AG09319 (cell line): Measurements from ENCODE around the gene EHD3.

Source experiments
- DNase-seq: peaks from one replicate; pipeline ENCODE4 v3.0.0-alpha.2; 2010; ENCODE audit warnings: low read depth; ENCODE audit errors: extremely low read depth
- TF ChIP-seq, protein P1 (sequence below): IDR thresholded peaks from 2 replicates; pipeline ENCODE4 v1.5.1; 2011; ENCODE audit warnings: low read depth, mild to moderate bottlenecking, inconsistent platforms, low read length, moderate library complexity

The EHD3 gene

GRCh38 chr2:31228717-31229116 is 5.2 kb upstream of the EHD3 start:
- TF ChIP-seq, protein P1, sequence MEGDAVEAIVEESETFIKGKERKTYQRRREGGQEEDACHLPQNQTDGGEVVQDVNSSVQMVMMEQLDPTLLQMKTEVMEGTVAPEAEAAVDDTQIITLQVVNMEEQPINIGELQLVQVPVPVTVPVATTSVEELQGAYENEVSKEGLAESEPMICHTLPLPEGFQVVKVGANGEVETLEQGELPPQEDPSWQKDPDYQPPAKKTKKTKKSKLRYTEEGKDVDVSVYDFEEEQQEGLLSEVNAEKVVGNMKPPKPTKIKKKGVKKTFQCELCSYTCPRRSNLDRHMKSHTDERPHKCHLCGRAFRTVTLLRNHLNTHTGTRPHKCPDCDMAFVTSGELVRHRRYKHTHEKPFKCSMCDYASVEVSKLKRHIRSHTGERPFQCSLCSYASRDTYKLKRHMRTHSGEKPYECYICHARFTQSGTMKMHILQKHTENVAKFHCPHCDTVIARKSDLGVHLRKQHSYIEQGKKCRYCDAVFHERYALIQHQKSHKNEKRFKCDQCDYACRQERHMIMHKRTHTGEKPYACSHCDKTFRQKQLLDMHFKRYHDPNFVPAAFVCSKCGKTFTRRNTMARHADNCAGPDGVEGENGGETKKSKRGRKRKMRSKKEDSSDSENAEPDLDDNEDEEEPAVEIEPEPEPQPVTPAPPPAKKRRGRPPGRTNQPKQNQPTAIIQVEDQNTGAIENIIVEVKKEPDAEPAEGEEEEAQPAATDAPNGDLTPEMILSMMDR = no peak
- DNase-seq = no peak

DNA sequence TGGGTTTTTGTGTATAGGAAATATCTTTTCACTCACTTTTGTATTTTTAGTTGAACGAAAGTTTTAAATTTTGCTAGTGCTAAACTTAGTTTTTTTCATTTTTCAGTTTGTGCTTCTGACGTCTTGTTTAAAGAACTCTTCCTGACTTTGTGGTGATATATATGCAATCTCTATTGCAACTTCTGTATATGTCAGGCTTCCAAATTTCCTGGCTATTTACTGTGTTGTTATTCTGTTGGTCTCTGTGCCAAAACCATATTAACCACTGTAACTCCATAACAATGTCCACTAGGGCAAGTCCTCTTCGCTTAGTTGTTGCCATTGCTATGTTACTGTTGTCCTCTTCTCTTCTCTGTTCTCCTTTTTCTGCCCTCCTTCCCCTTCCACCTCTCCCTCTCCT is 3.2 kb upstream of the EHD3 start:
- DNase-seq = no peak
- TF ChIP-seq, protein P1 = no peak

DNA sequence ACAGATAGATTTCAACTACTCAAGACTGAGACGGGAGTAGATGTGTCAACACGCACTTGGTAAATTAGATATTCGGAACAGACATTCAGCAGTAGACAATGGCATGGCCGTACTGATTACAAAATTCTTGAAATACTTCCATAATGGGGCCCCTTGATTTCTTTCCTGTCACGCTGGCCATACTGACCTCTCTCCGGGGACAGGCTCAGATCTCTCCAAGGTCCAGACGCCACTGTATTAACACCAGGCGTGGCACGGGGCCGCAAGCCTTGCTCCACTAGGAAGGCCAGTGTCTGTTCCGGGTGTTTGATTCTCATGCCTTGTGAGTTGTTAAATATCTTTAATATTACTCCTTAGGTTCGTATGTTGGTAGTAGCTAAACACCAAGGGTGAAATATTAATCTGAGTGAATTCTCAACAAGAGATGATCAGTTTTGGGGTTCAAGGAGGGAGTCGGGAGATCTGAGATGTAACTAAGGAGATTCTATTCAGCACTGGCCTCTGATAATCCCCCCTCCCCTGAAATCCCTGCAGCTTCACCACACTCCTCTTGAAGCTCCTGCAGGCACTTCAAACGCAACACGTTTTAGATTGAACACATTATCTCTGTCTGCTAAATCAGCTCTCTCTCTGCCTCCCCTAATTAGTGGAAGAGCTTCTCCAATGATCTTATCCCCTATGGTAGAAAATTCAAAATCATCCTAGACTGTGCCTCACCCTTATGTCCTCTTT is 2.2 kb upstream of the EHD3 start:
- no peak for DNase-seq
- TF ChIP-seq, protein P1 = no peak

DNA sequence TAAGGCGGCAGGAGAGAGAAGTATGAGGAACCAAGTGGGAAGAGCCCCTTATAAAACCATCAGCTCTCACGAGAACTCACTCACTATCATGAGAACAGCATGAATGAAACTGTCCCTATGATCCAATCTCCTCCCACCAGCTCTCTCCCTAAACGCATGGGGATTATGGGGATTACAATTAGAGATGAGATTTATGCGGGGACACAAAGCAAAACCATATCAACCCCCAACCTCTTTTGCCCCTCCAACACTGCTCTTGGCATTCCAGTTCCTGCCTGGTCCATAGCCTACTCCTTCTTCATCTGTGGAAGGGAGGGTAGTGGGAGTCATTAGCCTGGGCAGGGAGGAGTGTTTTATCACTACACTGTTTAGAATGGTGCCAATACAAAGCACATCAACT is 1.4 kb upstream of the EHD3 start:
- TF ChIP-seq, protein P1 = no peak
- no peak for DNase-seq

GRCh38 chr2:31233231-31233630 is 721 bp upstream of the EHD3 start:
- DNase-seq = no peak
- TF ChIP-seq, protein P1 = no peak

DNA sequence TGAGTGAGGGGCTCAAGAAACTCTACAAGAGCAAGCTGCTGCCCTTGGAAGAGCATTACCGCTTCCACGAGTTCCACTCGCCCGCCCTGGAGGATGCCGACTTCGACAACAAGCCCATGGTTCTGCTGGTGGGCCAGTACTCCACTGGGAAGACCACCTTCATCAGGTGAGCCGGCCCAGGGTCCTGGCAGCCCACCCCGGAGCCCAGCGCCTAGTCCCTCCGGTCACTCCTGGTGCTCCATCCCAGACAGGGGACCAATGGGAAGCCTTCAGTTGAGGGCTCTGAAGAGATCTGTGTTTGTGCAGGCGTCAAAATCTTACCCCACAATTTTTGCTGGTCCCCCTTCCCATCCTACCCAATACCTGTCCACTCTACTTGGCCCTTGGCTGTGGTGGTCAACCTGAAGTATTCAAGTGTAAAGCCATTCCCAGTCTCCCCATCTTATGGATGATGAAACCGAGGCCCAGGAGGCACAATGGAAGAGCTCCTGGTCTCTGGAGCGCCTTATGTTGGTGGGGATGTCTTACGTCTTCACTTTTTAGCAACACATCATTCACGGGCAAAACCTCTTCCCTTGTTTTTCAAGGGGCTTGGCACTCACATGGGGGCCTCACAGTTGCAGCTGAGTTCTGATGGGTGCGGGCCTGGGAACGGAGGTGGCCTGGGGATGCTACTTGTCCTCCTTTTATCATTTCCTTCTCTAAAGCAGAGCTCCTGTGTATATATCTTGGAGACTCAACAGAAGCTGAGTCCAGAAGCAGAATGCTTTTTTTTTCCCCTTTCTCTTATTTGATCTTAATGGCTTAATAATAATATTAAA is 941 bp downstream of the EHD3 start:
- TF ChIP-seq, protein P1 = no peak
- no peak for DNase-seq

- DNase-seq = peak; percentile 77
- TF ChIP-seq, protein P1 = peak; percentile 17
Measured at GRCh38 chr2:31235504-31235902, 1.6 kb downstream of the EHD3 start.
